Gastrocnemius medialis (tissue), 4 donors: Measurements from ENCODE around the gene SLC37A3. TPM values are rescaled to one million over a fixed set of nuclear protein-coding genes. Genes with fewer than 3 reads are reported as not detected.
"Not testable (repeated sequence)": the region's sequence is repeated elsewhere in the genome, so short reads cannot be mapped to it uniquely, and the experiment has no call there.

Source experiments
- ATAC-seq, 2 donors: fragments of 150-250 bp; one replicate each; pipeline ENCODE4 v1.9.1; 2016
- DNase-seq, 2 donors: peaks; one replicate each; pipeline ENCODE4 v3.0.0-alpha.2; 2019
- H3K27ac ChIP-seq, 4 donors: fragments of 200-600 bp; sonication (generic); 1 replicate in 1 of 4; 2 replicates in 3 of 4; pipeline ENCODE4 v1.5.1; 2016 to 2018; ENCODE audit warnings: mild to moderate bottlenecking in 2 of 4, moderate library complexity in 1 of 4
- H3K27me3 ChIP-seq, 3 donors: fragments of 200-600 bp; sonication (generic) in 2 of 3; 1 replicate in 1 of 3; 2 replicates in 2 of 3; pipeline versions ENCODE4 v1.5.1 to v1.6.0; 2016 to 2019; ENCODE audit warnings: mild to moderate bottlenecking in 1 of 3, moderate library complexity in 1 of 3
- H3K36me3 ChIP-seq, 2 donors: fragments of 200-600 bp; sonication (generic) in 1 of 2; one replicate each; pipeline ENCODE4 v1.5.1; 2017 to 2018
- H3K4me1 ChIP-seq, 2 donors: fragments of 200-600 bp; sonication (generic) in 1 of 2; one replicate each; pipeline ENCODE4 v1.5.1; 2016 to 2017; ENCODE audit warnings: mild to moderate bottlenecking in 2 of 2
- H3K4me3 ChIP-seq, 4 donors: fragments of 200-600 bp; sonication (generic) in 3 of 4; 1 replicate in 1 of 4; 2 replicates in 3 of 4; pipeline ENCODE4 v1.5.1; 2016 to 2019; ENCODE audit warnings: mild to moderate bottlenecking in 2 of 4
- H3K9me3 ChIP-seq, 3 donors: fragments of 200-600 bp; sonication (generic) in 2 of 3; 1 replicate in 1 of 3; 2 replicates in 2 of 3; pipeline ENCODE4 v1.5.1; 2016 to 2019
- CTCF ChIP-seq, 5 experiments: fragments of 450-650 bp in 3 of 5; fragments of 200-600 bp in 2 of 5; sonication (generic) in 2 of 5; IDR thresholded peaks in 4 of 5; conservative IDR thresholded peaks in 1 of 5; 1 replicate in 4 of 5; 2 replicates in 1 of 5; pipeline ENCODE4 v1.5.1; 2016 to 2019; ENCODE audit warnings: antibody characterized with exemption in 5 of 5, mild to moderate bottlenecking in 3 of 5, moderate library complexity in 3 of 5
- POLR2A ChIP-seq, 2 donors: fragments of 450-650 bp; IDR thresholded peaks; one replicate each; pipeline ENCODE4 v1.6.1; 2017; ENCODE audit warnings: antibody characterized with exemption in 2 of 2, mild to moderate bottlenecking in 2 of 2, moderate library complexity in 2 of 2
- in situ Hi-C, 4 donors: fragments of 200-750 bp; cut with MboI; loops; one replicate each; pipeline versions ENCODE4 v1.15.0 to v1.8.0; 2017; ENCODE audit warnings: low sequenced_read_pairs in 4 of 4
- intact Hi-C: fragments of 100-400 bp; cut with DNase I; formaldehyde crosslinking; loops from one replicate; pipeline ENCODE4 v1.15.1; 2023; ENCODE audit warnings: low total_unique reads
- total RNA-seq, 4 donors: library from RNA; depleted of rRNA; stranded (reverse); fragments of >200 nt; gene quantifications; one replicate each; pipeline versions ENCODE4 v1.1.0 to v1.2.3, GENCODE V29; 2016

SLC37A3 gene
- total RNA-seq, 4 donors from 2014 or later, result 13.4 to 36.8 (median 18.0) TPM

DNA sequence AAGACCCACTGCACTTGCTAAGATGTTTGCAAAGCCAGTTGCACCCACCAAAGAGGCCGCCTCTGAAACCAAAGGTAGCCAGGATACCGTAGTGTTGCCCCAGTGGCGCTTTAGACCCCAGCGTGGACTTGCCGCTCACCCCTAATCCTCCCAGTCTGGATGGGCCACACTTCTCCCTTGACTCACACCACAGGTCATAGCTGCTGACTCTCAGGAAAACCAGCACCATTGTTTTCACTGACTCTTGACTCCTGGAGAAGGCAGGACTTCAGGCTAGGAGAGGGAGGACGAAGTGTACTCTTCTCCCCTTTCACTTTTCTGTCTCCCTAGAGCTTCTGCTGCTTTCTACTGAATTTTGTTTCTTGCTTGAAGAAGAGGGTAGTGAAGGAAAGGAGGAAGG, 27.8 kb upstream of the SLC37A3 start:
- Histone ChIP-seq H3K36me3 (no peaks in the 10 kb centered on the region), H3K27me3 (peaks cover 0 to 3% (median 0%) of the 10 kb centered on the region in 3 donors), H3K4me3 (no peak overlapping the region), H3K9me3 (no peaks in the 10 kb centered on the region), H3K27ac (no peak overlapping the region), H3K4me1 (no peaks in the 10 kb centered on the region)
- ATAC-seq, result no peak
- no peak for DNase-seq
- in situ Hi-C loops (no loop called here), intact Hi-C loops (no loop called here)
- TF ChIP-seq CTCF (IDR thresholded peaks at IDR 0.05 in 4 of 5, conservative IDR thresholded peaks at IDR 0.05 in 1 of 5) (no peak), POLR2A (IDR thresholded peaks at IDR 0.05) (no peak)

- Histone ChIP-seq H3K9me3 (no peaks in the 10 kb centered on the region), H3K4me1 (no peaks in the 10 kb centered on the region), H3K27ac (no peak overlapping the region), H3K4me3 (no peak overlapping the region), H3K27me3 (peaks cover 0 to 3% (median 0%) of the 10 kb centered on the region in 3 donors), H3K36me3 (no peaks in the 10 kb centered on the region)
- intact Hi-C loops, result no loop called here
- DNase-seq (no peak), ATAC-seq (no peak)
- TF ChIP-seq CTCF (IDR thresholded peaks at IDR 0.05 in 4 of 5, conservative IDR thresholded peaks at IDR 0.05 in 1 of 5) (no peak), POLR2A (IDR thresholded peaks at IDR 0.05) (no peak)
- in situ Hi-C loops, result no loop called here
These were observed 27.4 kb upstream of the SLC37A3 start for GRCh38 chr7:140425718-140426117.

DNA sequence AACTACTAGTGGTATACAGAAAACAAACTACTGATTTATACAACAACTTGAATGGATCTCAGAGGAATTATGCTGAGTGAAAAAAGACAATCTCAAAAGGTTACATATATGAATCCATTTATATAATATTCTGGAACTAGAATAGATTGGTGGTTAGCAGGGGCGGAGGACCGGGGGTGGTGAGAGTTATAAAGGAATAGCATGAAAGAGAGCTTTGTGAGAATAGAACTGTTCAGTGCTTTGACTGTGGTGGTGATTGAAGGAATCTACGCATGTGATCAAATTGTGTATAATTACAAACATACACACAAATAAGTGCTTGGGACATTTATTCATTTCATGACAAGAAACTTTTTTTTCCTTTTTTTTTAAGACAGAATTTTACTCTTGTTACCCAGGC, 25.2 kb upstream of the SLC37A3 start:
- ATAC-seq (no peak), DNase-seq (no peak)
- no peak overlapping the region for H3K4me3 ChIP-seq
- peaks cover 0 to 3% (median 0%) of the 10 kb centered on the region in 3 donors for H3K27me3 ChIP-seq
- TF ChIP-seq POLR2A (IDR thresholded peaks at IDR 0.05) (no peak), CTCF (IDR thresholded peaks at IDR 0.05 in 4 of 5, conservative IDR thresholded peaks at IDR 0.05 in 1 of 5) (no peak)
- intact Hi-C loops, result no loop called here
- H3K27ac ChIP-seq, result no peak overlapping the region
- in situ Hi-C loops, result no loop called here
- no peaks in the 10 kb centered on the region for H3K9me3 ChIP-seq
- no peaks in the 10 kb centered on the region for H3K36me3 ChIP-seq
- no peaks in the 10 kb centered on the region for H3K4me1 ChIP-seq

DNA sequence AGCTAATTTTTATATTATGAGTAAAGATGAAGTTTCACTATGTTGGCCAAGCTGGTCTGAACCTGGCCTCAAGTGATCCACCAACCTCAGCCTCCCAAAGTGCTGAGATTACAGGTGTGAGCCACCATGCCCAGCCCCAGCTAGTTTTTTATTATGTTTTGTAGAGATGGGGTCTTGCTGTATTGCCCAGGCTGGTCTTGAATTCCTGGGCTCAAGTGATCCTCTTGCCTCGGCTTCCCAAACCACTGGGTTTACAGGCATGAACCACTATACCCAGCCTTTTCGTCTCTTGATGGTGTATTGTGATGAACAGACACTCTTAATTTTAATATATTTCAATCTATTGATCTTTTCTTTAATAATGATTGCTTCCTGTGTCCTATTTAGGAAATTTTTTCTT, 23.2 kb upstream of the SLC37A3 start:
- no peak for DNase-seq
- no peak for TF ChIP-seq CTCF (IDR thresholded peaks at IDR 0.05 in 4 of 5, conservative IDR thresholded peaks at IDR 0.05 in 1 of 5)
- no peak for TF ChIP-seq POLR2A (IDR thresholded peaks at IDR 0.05)
- in situ Hi-C loops, result no loop called here
- no peaks in the 10 kb centered on the region for H3K4me1 ChIP-seq
- H3K27ac ChIP-seq, result no peak overlapping the region
- intact Hi-C loops, result no loop called here
- no peak overlapping the region for H3K4me3 ChIP-seq
- peaks cover 0 to 3% (median 0%) of the 10 kb centered on the region in 3 donors for H3K27me3 ChIP-seq
- no peak for ATAC-seq
- no peaks in the 10 kb centered on the region for H3K9me3 ChIP-seq
- H3K36me3 ChIP-seq, result no peaks in the 10 kb centered on the region

GRCh38 chr7:140418653-140419052, 20.3 kb upstream of the SLC37A3 start:
- Histone ChIP-seq H3K27ac (no peak overlapping the region), H3K4me3 (no peak overlapping the region), H3K9me3 (no peaks in the 10 kb centered on the region), H3K36me3 (no peaks in the 10 kb centered on the region), H3K4me1 (no peaks in the 10 kb centered on the region), H3K27me3 (peaks cover 0 to 3% (median 0%) of the 10 kb centered on the region in 3 donors)
- TF ChIP-seq POLR2A (IDR thresholded peaks at IDR 0.05), result no peak
- no peak for TF ChIP-seq CTCF (IDR thresholded peaks at IDR 0.05 in 4 of 5, conservative IDR thresholded peaks at IDR 0.05 in 1 of 5)
- ATAC-seq, result no peak
- DNase-seq, result no peak
- intact Hi-C loops, result no loop called here
- in situ Hi-C loops, result no loop called here

DNA sequence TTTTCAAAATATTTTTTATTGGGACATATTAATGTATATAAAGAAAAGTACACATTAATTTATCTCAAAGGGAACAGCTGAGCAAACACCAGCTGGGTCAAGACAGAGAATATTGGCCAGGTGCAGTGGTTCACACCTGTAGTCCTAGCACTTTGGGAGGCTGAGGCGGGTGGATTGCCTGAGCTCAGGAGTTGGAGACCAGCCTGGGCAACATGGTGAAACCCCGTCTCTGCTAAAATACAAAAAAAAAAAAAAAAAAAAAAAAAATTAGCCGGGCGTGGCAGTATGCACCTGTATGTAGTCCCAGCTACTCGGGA, 19.8 kb upstream of the SLC37A3 start:
- ATAC-seq, H3K36me3 ChIP-seq, H3K4me3 ChIP-seq, intact Hi-C loops, H3K9me3 ChIP-seq, DNase-seq, H3K4me1 ChIP-seq, in situ Hi-C loops, H3K27ac ChIP-seq, H3K27me3 ChIP-seq: not testable (repeated sequence)
